K562 (cell line): ENCODE results near the gene ASB7. TPM values are rescaled to one million over a fixed set of nuclear protein-coding genes. Genes with fewer than 3 reads are reported as not detected.

Source experiments
- CREB5 ChIP-seq: fragments of 250-450 bp; sonication (Bioruptor Pico); IDR thresholded peaks from 2 replicates; pipeline ENCODE4 v1.5.0; 2020; ENCODE audit warnings: mild to moderate bottlenecking
- DNMT1 ChIP-seq: fragments of 450-650 bp; IDR thresholded peaks from 2 replicates; pipeline ENCODE4 v1.6.1; 2016; ENCODE audit warnings: antibody characterized with exemption, mild to moderate bottlenecking
- FOXA3 ChIP-seq, 2 experiments: fragments of 450-650 bp in 1 of 2; sonication (generic) in 1 of 2; formaldehyde crosslinking; IDR thresholded peaks in 1 of 2; conservative IDR thresholded peaks in 1 of 2; 2 replicates each; pipeline versions ENCODE4 v1.4.0 to v1.8.0; 2020 to 2022; ENCODE audit warnings: mild to moderate bottlenecking in 2 of 2, missing genetic modification reagents in 1 of 2
- HNRNPLL ChIP-seq: fragments of 200-400 bp; formaldehyde crosslinking; IDR thresholded peaks from 2 replicates; pipeline ENCODE4 v1.6.1; 2017; ENCODE audit warnings: low read length, low read depth, mild to moderate bottlenecking; ENCODE audit not compliant: poor library complexity, severe bottlenecking
- IRF2 ChIP-seq: sonication (generic); formaldehyde crosslinking; IDR thresholded peaks from 2 replicates; pipeline ENCODE4 v1.8.1; 2022; ENCODE audit warnings: mild to moderate bottlenecking, missing genetic modification reagents
- NELFE ChIP-seq: IDR thresholded peaks from 2 replicates; pipeline ENCODE4 v1.6.1; 2011; ENCODE audit warnings: mild to moderate bottlenecking; ENCODE audit not compliant: insufficient read depth, insufficient read length
- NR2C2 ChIP-seq, 2 experiments: fragments of 200-800 bp in 1 of 2; sonication (Bioruptor generic) in 1 of 2; sonication (generic) in 1 of 2; formaldehyde crosslinking in 1 of 2; IDR thresholded peaks; 2 replicates each; pipeline versions ENCODE4 v1.6.1 to v1.8.0; 2016 to 2022; ENCODE audit warnings: mild to moderate bottlenecking in 1 of 2, missing compliant biosample characterization in 1 of 2, missing genetic modification characterization in 1 of 2, missing genetic modification reagents in 1 of 2
- RAD51 ChIP-seq: fragments of 450-650 bp; IDR thresholded peaks from 2 replicates; pipeline ENCODE4 v1.7.1; 2016; ENCODE audit warnings: low read depth, mild to moderate bottlenecking, borderline replicate concordance
- SRF ChIP-seq, 2 experiments: fragments of 250-450, 450-650 bp in 1 of 2; sonication (Bioruptor Pico) in 1 of 2; sonication (generic) in 1 of 2; formaldehyde crosslinking; IDR thresholded peaks; 2 replicates each; pipeline versions ENCODE4 v1.5.0 to v1.5.1; 2020 to 2022; ENCODE audit warnings: mild to moderate bottlenecking in 1 of 2, missing genetic modification reagents in 1 of 2
- ZNF561 ChIP-seq: fragments of 450-650 bp; formaldehyde crosslinking; conservative IDR thresholded peaks from 2 replicates; pipeline ENCODE4 v1.4.0; 2020; ENCODE audit warnings: mild to moderate bottlenecking, moderate library complexity
- polyA plus RNA-seq, 8 experiments: library from polyadenylated mRNA; depleted of rRNA in 4 of 8; stranded (reverse) in 5 of 8; unstranded in 3 of 8; fragments of >200 nt; fragmentation: Nextera tagmentation in 2 of 8; fragmentation: Illumina TruSeq in 1 of 8; extraction: Ambion mirVana in 2 of 8; extraction: Trizol in 1 of 8; gene quantifications; 2 replicates each; pipeline versions ENCODE4 v1.2.1 to v1.2.3, GENCODE V29; 2011 to 2014; ENCODE audit warnings: inconsistent platforms in 1 of 8, missing spikeins in 1 of 8
- total RNA-seq, 7 experiments: library from RNA; depleted of rRNA in 6 of 7; stranded (reverse); fragments of >200 nt in 6 of 7; fragmentation: Illumina TruSeq in 2 of 7; extraction: Trizol in 2 of 7; gene quantifications; 2 replicates each; pipeline versions ENCODE4 v1.2.1 to v1.2.3, GENCODE V29; 2011 to 2021; ENCODE audit warnings: low replicate concordance in 1 of 7

The ASB7 gene
- total and polyA plus RNA-seq, 9 of the 15 experiments (the other 6 are each of a cell fraction or from before 2014, with no cell fraction given) = 1.8 to 10.1 (median 6.8) TPM

DNA sequence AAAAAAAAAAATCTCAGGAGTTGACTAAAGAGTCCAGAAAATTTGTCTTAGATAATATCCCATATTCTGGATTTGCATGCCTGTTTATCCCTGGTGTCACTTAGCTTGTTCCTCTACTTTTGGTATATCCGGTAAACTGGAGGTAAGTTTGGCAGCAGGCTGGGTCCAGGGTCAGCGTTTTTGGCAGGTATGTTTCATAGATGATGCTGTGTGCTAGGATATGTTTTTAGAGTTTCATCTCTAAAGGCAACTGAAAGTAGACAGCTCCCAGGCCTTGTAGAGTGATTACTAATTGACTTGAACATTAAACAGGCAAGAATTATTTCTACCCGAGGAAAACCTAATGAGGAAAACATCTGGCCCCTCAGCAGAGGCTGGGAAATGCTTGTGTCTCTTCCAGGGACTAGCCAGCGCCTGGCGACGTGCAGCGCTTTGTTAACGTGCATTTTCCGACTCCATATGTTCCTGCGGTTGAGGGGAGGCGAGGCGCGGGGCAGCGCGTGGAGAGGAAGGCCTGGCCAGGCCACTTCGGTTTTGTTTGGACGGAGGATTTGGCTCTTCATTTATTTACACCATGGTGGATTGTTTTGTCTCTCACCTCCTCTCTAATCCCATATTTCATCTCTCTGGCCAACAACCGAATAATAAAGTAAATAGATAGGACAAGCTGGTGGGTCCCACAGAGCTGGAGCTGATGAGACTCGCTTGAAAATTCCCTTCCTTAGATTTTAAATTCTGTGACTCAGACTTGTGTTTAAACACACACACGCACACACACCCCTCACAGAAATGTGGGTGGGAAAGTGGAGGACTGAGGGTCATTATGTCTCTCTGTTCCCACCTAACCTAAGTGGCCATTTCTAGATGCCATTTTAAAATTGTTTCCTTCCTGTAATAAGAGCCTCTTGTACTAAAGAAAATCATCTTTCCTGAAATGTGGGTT is 65.3 kb downstream of the ASB7 start (continued):
- no peak for TF ChIP-seq IRF2
- no peak for TF ChIP-seq NELFE
- no peak for TF ChIP-seq ZNF561 (CRISPR knock-in tag)
- no peak for TF ChIP-seq SRF (CRISPR knock-in tag; IDR thresholded peaks at IDR 0.05)
- no peak for TF ChIP-seq HNRNPLL
- no peak for TF ChIP-seq NR2C2 (CRISPR knock-in tag; IDR thresholded peaks at IDR 0.05)
- TF ChIP-seq NR2C2 (tag; IDR thresholded peaks at IDR 0.05) = no peak
- TF ChIP-seq RAD51 = no peak
- TF ChIP-seq CREB5 (CRISPR knock-in tag) = no peak
- no peak for TF ChIP-seq FOXA3 (CRISPR knock-in tag; conservative IDR thresholded peaks at IDR 0.05 in 1 of 2, IDR thresholded peaks at IDR 0.05 in 1 of 2)
- no peak for TF ChIP-seq DNMT1
